HCT116 (cell line): ENCODE measurements around the gene PDLIM3. TPM values are rescaled to one million over a fixed set of nuclear protein-coding genes. Genes with fewer than 3 reads are reported as not detected.

Experiments
- ATAC-seq: fragments of 200-7000 bp; cut with Tn5 transposase; 2 replicates; pipeline ENCODE4 v1.9.1; 2020; ENCODE audit warnings: mild to moderate bottlenecking, moderate library complexity
- BruUV-seq: library from RNA; stranded (reverse); fragments of 400-500 nt; replicated peaks from 2 replicates; lab custom pipeline; 2021; lab: Mats Ljungman, UMichigan
- CTCF ChIA-PET: fragments of 300-600 bp; sonication (Branson Sonifier 250); formaldehyde crosslinking; loops from one replicate; lab custom pipeline; 2021; ENCODE audit warnings: antibody characterized with exemption; lab: Charles Lee
- POLR2A ChIA-PET: fragments of 300-600, 350-600 bp; sonication (Branson Sonifier 250); formaldehyde crosslinking; loops from one replicate; lab custom pipeline; 2021; ENCODE audit warnings: antibody characterized with exemption; lab: Charles Lee
- RAD21 ChIA-PET, 2 experiments: fragments of 300-600 bp; sonication (Branson Sonifier 250); formaldehyde crosslinking; loops; one replicate each; lab custom pipeline; 2023; ENCODE audit warnings: low total read pairs in 2 of 2; ENCODE audit not compliant: uncharacterized antibody in 2 of 2, unreplicated experiment in 2 of 2, low non-redundant PET in 1 of 2; lab: Charles Lee
- DNase-seq: peaks from one replicate; pipeline ENCODE4 v3.0.0-alpha.2; 2010; ENCODE audit warnings: low read depth, low spot score
- H2AFZ ChIP-seq: fragments of 200-600 bp; shearing (Covaris generic), sonication (generic); 2 replicates; pipeline ENCODE4 v1.6.1; 2017; ENCODE audit warnings: low read depth, mixed run types, mixed read lengths, antibody characterized with exemption, low read length; ENCODE audit not compliant: poor library complexity, severe bottlenecking
- H3K27ac ChIP-seq: 2 replicates; pipeline ENCODE4 v1.5.1; 2012; ENCODE audit warnings: low read depth, low read length
- H3K27me3 ChIP-seq: fragments of 200-600 bp; sonication (generic); 2 replicates; pipeline ENCODE4 v1.6.1; 2016; ENCODE audit warnings: mixed run types, low read length, mixed read lengths; ENCODE audit not compliant: insufficient read depth
- H3K36me3 ChIP-seq, 2 experiments: fragments of 200-500 bp in 1 of 2; fragments of 200-600 bp in 1 of 2; sonication (Bioruptor generic) in 1 of 2; sonication (generic) in 1 of 2; 2 replicates each; pipeline versions ENCODE4 v1.5.1 to v1.6.1; 2014 to 2016; ENCODE audit warnings: low read length in 2 of 2, inconsistent platforms in 1 of 2, mixed read lengths in 1 of 2, mixed run types in 1 of 2; ENCODE audit not compliant: insufficient read depth in 2 of 2, control insufficient read depth in 1 of 2
- H3K4me1 ChIP-seq, 2 experiments: fragments of 200-600 bp in 1 of 2; sonication (generic) in 1 of 2; 2 replicates each; pipeline versions ENCODE4 v1.5.1 to v1.6.1; 2012 to 2017; ENCODE audit warnings: low read length in 2 of 2, inconsistent platforms in 1 of 2, mild to moderate bottlenecking in 1 of 2, mixed read lengths in 1 of 2, mixed run types in 1 of 2, moderate library complexity in 1 of 2; ENCODE audit not compliant: insufficient read depth in 2 of 2, control insufficient read depth in 1 of 2
- H3K4me2 ChIP-seq: fragments of 200-600 bp; sonication (generic); 2 replicates; pipeline ENCODE4 v1.6.1; 2017; ENCODE audit warnings: mixed run types, low read length, mixed read lengths
- H3K4me3 ChIP-seq, 2 experiments: fragments of 200-600 bp in 1 of 2; sonication (generic) in 1 of 2; replicated peaks in 1 of 2; 2 replicates each; pipeline ENCODE4 v1.5.1; 2011 to 2016; ENCODE audit warnings: low read length in 2 of 2, control low read depth in 1 of 2, low read depth in 1 of 2, mild to moderate bottlenecking in 1 of 2, mixed read lengths in 1 of 2, mixed run types in 1 of 2
- H3K79me2 ChIP-seq: fragments of 200-600 bp; sonication (generic); 2 replicates; pipeline ENCODE4 v1.6.1; 2017; ENCODE audit warnings: mild to moderate bottlenecking, mixed run types, low read length, moderate library complexity, mixed read lengths; ENCODE audit not compliant: insufficient read depth
- H3K9ac ChIP-seq: fragments of 200-600 bp; sonication (generic); 2 replicates; pipeline ENCODE4 v1.6.1; 2016; ENCODE audit warnings: low read length, mixed read lengths
- H3K9me2 ChIP-seq: fragments of 200-600 bp; sonication (generic), shearing (Covaris generic); 2 replicates; pipeline ENCODE4 v1.6.1; 2017; ENCODE audit warnings: mixed run types, mild to moderate bottlenecking, moderate library complexity; ENCODE audit not compliant: insufficient read depth
- H3K9me3 ChIP-seq, 2 experiments: fragments of 200-500 bp in 1 of 2; fragments of 200-600 bp in 1 of 2; sonication (Bioruptor generic) in 1 of 2; sonication (generic) in 1 of 2; 2 replicates each; pipeline ENCODE4 v1.6.1; 2014 to 2017; ENCODE audit warnings: low read length in 2 of 2, mixed read lengths in 2 of 2, inconsistent platforms in 1 of 2, low read depth in 1 of 2, mild to moderate bottlenecking in 1 of 2, mixed run types in 1 of 2, moderate library complexity in 1 of 2; ENCODE audit not compliant: control insufficient read depth in 1 of 2, insufficient read depth in 1 of 2
- H4K20me1 ChIP-seq: fragments of 200-600 bp; sonication (generic), shearing (Covaris generic); 2 replicates; pipeline ENCODE4 v1.6.1; 2017; ENCODE audit warnings: mixed run types, mild to moderate bottlenecking, moderate library complexity; ENCODE audit not compliant: insufficient read depth
- ATF3 ChIP-seq: IDR thresholded peaks from 2 replicates; pipeline ENCODE4 v1.6.1; 2012
- CBX3 ChIP-seq: IDR thresholded peaks from 2 replicates; pipeline ENCODE4 v1.6.1; 2012; ENCODE audit warnings: low read depth
- CEBPB ChIP-seq: IDR thresholded peaks from 2 replicates; pipeline ENCODE4 v1.6.1; 2012; ENCODE audit warnings: low read depth
- CTCF ChIP-seq, 3 experiments: fragments of 200-600 bp in 1 of 3; sonication (generic) in 1 of 3; IDR thresholded peaks in 2 of 3; conservative IDR thresholded peaks in 1 of 3; 2 replicates each; pipeline ENCODE4 v1.5.1; 2012 to 2017; ENCODE audit warnings: low read depth in 2 of 3, low read length in 2 of 3, antibody characterized with exemption in 1 of 3, borderline replicate concordance in 1 of 3, control low read depth in 1 of 3, mild to moderate bottlenecking in 1 of 3, mixed read lengths in 1 of 3, mixed run types in 1 of 3, moderate library complexity in 1 of 3; ENCODE audit not compliant: insufficient read depth in 1 of 3
- ELF1 ChIP-seq: IDR thresholded peaks from 2 replicates; pipeline ENCODE4 v1.6.1; 2012; ENCODE audit warnings: low read depth, borderline replicate concordance
- EZH2phosphoT487 ChIP-seq: fragments of 200-600 bp; IDR thresholded peaks from 2 replicates; pipeline ENCODE4 v1.6.1; 2018; ENCODE audit warnings: antibody characterized with exemption, borderline replicate concordance
- FOSL1 ChIP-seq: IDR thresholded peaks from 2 replicates; pipeline ENCODE4 v1.6.1; 2012; ENCODE audit warnings: low read depth
- JUND ChIP-seq: IDR thresholded peaks from 2 replicates; pipeline ENCODE4 v1.6.1; 2012
- MAX ChIP-seq: IDR thresholded peaks from 2 replicates; pipeline ENCODE4 v1.6.1; 2012
- POLR2A ChIP-seq: IDR thresholded peaks from 2 replicates; pipeline ENCODE4 v1.7.0; 2011; ENCODE audit warnings: borderline replicate concordance; ENCODE audit not compliant: insufficient read depth, insufficient read length; ENCODE audit errors: extremely low read depth
- POLR2AphosphoS5 ChIP-seq: IDR thresholded peaks from 2 replicates; pipeline ENCODE4 v1.6.1; 2011; ENCODE audit warnings: mild to moderate bottlenecking, low read depth, low read length, moderate library complexity
- REST ChIP-seq: IDR thresholded peaks from 2 replicates; pipeline ENCODE4 v1.6.1; 2012; ENCODE audit warnings: low read depth
- SIN3A ChIP-seq: IDR thresholded peaks from 2 replicates; pipeline ENCODE4 v1.6.1; 2012; ENCODE audit warnings: low read depth
- SRF ChIP-seq: IDR thresholded peaks from 2 replicates; pipeline ENCODE4 v1.6.1; 2012; ENCODE audit warnings: low read depth
- TCF7L2 ChIP-seq: IDR thresholded peaks from 2 replicates; pipeline ENCODE4 v1.7.0; 2011; ENCODE audit warnings: borderline replicate concordance, inconsistent platforms; ENCODE audit not compliant: insufficient read depth, insufficient read length; ENCODE audit errors: extremely low read depth
- ZBTB33 ChIP-seq: IDR thresholded peaks from 2 replicates; pipeline ENCODE4 v1.6.1; 2011; ENCODE audit warnings: mild to moderate bottlenecking, low read length, moderate library complexity; ENCODE audit not compliant: insufficient replicate concordance; ENCODE audit errors: extremely low read depth
- ZFX ChIP-seq: fragments of 450-650 bp; IDR thresholded peaks from 2 replicates; pipeline ENCODE4 v1.6.1; 2017
- ZNF274 ChIP-seq: fragments of 200-500 bp; sonication (Bioruptor generic); IDR thresholded peaks from 2 replicates; pipeline ENCODE4 v1.6.1; 2014; ENCODE audit warnings: mild to moderate bottlenecking, low read depth, low read length, inconsistent platforms
- intact Hi-C: fragments of 100-400 bp; cut with micrococcal nuclease; formaldehyde crosslinking; loops from 2 replicates; pipeline ENCODE4 v1.10.0; 2022
- total RNA-seq: library from RNA; stranded (reverse); gene quantifications from one replicate; pipeline ENCODE4 v1.2.1, GENCODE V29; 2021; ENCODE audit not compliant: unreplicated experiment

PDLIM3 gene
- total RNA-seq, 1 experiment from 2014 or later: 11.5 TPM

- TF ChIP-seq TCF7L2: no peak
- TF ChIP-seq ZFX: no peak
- TF ChIP-seq JUND: no peak
- no peak for TF ChIP-seq POLR2A
- no peak for TF ChIP-seq MAX
- TF ChIP-seq ELF1: no peak
- TF ChIP-seq SIN3A: no peak
- TF ChIP-seq ZBTB33: no peak
- TF ChIP-seq, all 23 proteins: peak for 0
Observed at GRCh38 chr4:185548587-185548986, 13.3 kb upstream of the PDLIM3 start (continued).

GRCh38 chr4:185546335-185546734 lies 11.0 kb upstream of the PDLIM3 start:
- H3K79me2 ChIP-seq: no peaks in the 10 kb centered on the region
- CTCF ChIA-PET: no interaction called here
- ATAC-seq (no peak), DNase-seq (no peak)
- no peaks in the 10 kb centered on the region for H4K20me1 ChIP-seq
- no peak overlapping the region for H3K9ac ChIP-seq
- no peak overlapping the region for H2AFZ ChIP-seq
- RAD21 ChIA-PET: no interaction called here
- H3K9me3 ChIP-seq: no peaks in the 10 kb centered on the region
- H3K9me2 ChIP-seq: no peaks in the 10 kb centered on the region
- H3K27ac ChIP-seq: no peak overlapping the region
- POLR2A ChIA-PET: interaction anchor here (0.7 kb wide), 1 partner anchor 11 kb away, joined by 3 read pairs; the partner anchor contains the start of gene PDLIM3
- no peaks in the 10 kb centered on the region for H3K27me3 ChIP-seq
- H3K4me2 ChIP-seq: no peak overlapping the region
- intact Hi-C loops: no loop called here
- H3K4me3 ChIP-seq: no peak overlapping the region
- no peaks in the 10 kb centered on the region for H3K4me1 ChIP-seq
- BruUV-seq: no TSS peak
- H3K36me3 ChIP-seq: no peaks in the 10 kb centered on the region
- TF ChIP-seq CEBPB (no peak), CTCF (IDR thresholded peaks at IDR 0.05 in 2 of 3, conservative IDR thresholded peaks at IDR 0.05 in 1 of 3; ENCODE audit: borderline replicate concordance in 1 of 3, insufficient read depth in 1 of 3, low read depth in 2 of 3, low read length in 2 of 3) (no peak), ELF1 (no peak), POLR2AphosphoS5 (no peak), POLR2A (no peak), CBX3 (no peak), FOSL1 (no peak), ATF3 (no peak), ZFX (no peak), SRF (no peak), EZH2phosphoT487 (no peak), ZNF274 (no peak), SIN3A (no peak), MAX (no peak), REST (no peak)
